Ishikawa (cell line): ENCODE measurements around the gene C10orf53.

Experiments
- EGR1 ChIP-seq: IDR thresholded peaks from 2 replicates; pipeline ENCODE4 v1.6.1; 2012
- EP300 ChIP-seq: IDR thresholded peaks from 2 replicates; pipeline ENCODE4 v1.6.1; 2012; ENCODE audit warnings: borderline replicate concordance
- FOXM1 ChIP-seq: IDR thresholded peaks from 2 replicates; pipeline ENCODE4 v1.6.1; 2012; ENCODE audit warnings: low read depth, borderline replicate concordance
- MAX ChIP-seq: IDR thresholded peaks from 2 replicates; pipeline ENCODE4 v1.6.1; 2012
- REST ChIP-seq: IDR thresholded peaks from 2 replicates; pipeline ENCODE4 v1.6.1; 2012; ENCODE audit warnings: low read depth, mild to moderate bottlenecking
- YY1 ChIP-seq: IDR thresholded peaks from 2 replicates; pipeline ENCODE4 v1.6.1; 2012; ENCODE audit warnings: low read depth
- TF ChIP-seq, protein P1 (sequence below): IDR thresholded peaks from 2 replicates; pipeline ENCODE4 v1.6.1; 2012

GRCh38 chr10:49664006-49664841 is 15.2 kb upstream of the C10orf53 start:
- no peak for TF ChIP-seq YY1
- TF ChIP-seq EP300 = no peak
- TF ChIP-seq, protein P1, sequence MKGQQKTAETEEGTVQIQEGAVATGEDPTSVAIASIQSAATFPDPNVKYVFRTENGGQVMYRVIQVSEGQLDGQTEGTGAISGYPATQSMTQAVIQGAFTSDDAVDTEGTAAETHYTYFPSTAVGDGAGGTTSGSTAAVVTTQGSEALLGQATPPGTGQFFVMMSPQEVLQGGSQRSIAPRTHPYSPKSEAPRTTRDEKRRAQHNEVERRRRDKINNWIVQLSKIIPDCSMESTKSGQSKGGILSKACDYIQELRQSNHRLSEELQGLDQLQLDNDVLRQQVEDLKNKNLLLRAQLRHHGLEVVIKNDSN = no peak
- no peak for TF ChIP-seq REST
- TF ChIP-seq FOXM1 = no peak
- TF ChIP-seq MAX = no peak
- no peak for TF ChIP-seq EGR1
